Measurements from ENCODE around the gene HCN1.

DNA sequence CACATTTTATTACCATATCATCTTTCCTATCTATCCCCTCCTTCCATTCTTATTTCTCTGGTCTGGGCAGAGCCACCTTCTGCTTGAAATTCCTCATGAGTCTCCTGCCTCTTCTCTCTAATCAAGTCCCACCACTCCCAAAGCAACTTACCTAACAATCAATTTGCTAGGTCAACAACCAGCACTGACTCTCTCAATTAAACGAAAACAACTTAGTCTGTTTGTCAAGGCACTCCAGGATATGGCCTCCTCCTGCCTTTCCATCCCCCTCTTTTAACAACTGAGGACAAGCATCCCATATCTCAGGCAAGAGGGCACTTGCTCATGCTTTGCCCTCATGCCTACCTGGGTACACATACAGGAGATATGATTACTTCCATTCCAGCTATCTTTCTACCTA lies 47.4 kb downstream of the HCN1 start:
- TF ChIP-seq POLR2A (IDR thresholded peaks at IDR 0.05): no peak
- TF ChIP-seq, protein P1, sequence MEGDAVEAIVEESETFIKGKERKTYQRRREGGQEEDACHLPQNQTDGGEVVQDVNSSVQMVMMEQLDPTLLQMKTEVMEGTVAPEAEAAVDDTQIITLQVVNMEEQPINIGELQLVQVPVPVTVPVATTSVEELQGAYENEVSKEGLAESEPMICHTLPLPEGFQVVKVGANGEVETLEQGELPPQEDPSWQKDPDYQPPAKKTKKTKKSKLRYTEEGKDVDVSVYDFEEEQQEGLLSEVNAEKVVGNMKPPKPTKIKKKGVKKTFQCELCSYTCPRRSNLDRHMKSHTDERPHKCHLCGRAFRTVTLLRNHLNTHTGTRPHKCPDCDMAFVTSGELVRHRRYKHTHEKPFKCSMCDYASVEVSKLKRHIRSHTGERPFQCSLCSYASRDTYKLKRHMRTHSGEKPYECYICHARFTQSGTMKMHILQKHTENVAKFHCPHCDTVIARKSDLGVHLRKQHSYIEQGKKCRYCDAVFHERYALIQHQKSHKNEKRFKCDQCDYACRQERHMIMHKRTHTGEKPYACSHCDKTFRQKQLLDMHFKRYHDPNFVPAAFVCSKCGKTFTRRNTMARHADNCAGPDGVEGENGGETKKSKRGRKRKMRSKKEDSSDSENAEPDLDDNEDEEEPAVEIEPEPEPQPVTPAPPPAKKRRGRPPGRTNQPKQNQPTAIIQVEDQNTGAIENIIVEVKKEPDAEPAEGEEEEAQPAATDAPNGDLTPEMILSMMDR (IDR thresholded peaks at IDR 0.05): no peak
